GM19438 (cell line): Measurements from ENCODE around the gene CCL21.

Experiments
- ATAC-seq: cut with Tn5 transposase; IDR thresholded peaks from one replicate; pipeline ENCODE4 v1.9.1; 2021; ENCODE audit warnings: low read depth; ENCODE audit not compliant: unreplicated experiment

CCL21 gene

DNA sequence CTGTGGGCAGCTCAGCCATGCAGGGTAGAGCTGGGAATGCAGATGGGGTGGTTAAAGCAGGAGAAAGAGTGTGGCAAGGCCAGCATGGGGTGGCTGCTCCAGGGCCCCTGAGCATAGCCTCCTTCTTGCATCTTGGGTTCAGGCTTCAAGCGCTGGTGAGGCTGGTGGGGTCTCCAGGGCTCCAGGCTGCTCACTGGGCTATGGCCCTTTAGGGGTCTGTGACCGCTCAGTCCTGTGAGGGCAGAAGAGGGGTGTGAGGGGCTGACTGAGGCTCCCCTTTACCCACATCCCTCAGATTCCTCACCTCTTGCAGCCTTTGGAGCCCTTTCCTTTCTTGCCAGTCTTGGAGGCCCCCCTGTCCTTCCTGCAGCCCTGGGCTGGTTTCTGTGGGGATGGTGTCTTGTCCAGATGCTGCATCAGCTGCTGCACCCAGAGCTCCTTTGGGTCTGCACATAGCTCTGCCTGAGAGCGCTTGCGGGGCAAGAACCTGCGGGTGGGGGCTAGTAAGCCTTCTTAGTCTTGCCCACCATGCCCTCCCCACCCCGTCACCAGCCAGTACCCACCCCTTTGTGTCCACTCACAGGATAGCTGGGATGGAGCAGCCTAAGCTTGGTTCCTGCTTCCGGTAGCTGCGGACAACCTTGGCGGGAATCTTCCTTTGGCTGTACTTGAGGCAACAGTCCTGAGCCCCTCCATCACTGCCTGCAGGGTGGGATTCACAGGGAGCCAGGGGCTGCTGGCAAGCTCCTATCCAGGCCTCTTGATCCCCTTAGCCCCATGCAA is 549 bp downstream of the CCL21 start:
- no peak for ATAC-seq

DNA sequence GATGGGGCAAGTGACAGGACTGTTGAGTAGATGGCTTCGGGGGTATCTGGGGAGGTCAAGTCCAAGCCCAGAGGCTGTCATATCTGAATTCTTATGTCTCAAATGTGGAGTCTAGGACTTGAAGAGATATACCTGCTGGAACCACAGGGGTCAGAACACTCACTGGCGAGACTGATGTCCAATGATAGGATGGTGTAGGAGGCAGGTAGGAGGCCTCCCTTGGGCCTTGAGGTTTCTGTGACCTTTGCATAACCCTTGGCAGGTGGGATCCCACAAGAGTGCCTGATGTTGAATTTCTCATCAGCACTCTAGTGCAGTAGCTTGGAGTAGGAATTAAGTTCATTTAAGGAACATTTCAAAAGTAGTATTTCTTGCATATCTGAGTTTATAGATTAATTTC is 2.8 kb downstream of the CCL21 start:
- ATAC-seq = no peak

DNA sequence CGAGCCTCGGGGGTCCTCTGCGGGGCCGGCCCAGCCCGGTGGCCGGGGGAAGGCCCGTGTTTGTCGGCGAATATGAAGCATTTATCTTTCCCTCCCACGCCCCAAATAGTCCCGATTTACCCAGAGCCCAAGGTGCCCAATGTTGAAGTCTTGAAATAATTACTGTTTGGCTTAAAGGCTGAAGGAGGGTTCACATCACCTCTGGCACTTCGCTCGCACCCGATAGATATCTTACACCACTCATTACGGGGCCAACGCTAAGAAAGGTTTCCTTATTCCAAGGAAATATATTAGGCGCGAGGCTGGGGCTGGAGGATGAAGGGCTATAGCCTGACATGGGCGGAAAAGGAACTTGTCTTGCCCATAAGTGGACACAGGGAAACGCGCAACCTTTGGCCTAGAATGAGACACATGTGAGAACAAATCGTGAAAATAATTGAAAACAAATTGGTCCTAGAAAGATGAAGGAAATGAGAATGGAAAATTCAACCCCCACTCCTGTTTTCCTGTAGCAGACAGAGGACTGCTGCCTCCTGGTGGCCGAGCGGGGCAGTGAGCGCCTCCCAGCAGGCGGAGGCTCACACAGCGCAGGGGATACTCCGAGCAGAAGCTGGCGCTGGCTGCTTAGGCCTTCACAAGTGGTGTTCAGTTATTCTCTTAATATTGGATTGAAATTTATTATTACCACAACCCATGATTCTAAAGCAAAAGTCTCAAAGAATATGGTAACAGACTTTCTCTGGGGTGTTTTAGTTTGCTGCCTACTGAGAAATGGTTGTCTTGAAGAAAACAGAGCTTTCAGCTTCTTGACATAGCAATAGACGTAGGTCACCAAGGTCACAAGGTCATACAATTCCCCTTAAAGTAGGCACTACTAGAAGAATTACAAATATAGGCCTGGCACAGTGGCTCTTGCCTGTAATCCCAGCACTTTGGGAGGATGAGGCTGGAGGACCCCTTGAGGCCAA is 7.9 kb downstream of the CCL21 start:
- ATAC-seq = no peak

DNA sequence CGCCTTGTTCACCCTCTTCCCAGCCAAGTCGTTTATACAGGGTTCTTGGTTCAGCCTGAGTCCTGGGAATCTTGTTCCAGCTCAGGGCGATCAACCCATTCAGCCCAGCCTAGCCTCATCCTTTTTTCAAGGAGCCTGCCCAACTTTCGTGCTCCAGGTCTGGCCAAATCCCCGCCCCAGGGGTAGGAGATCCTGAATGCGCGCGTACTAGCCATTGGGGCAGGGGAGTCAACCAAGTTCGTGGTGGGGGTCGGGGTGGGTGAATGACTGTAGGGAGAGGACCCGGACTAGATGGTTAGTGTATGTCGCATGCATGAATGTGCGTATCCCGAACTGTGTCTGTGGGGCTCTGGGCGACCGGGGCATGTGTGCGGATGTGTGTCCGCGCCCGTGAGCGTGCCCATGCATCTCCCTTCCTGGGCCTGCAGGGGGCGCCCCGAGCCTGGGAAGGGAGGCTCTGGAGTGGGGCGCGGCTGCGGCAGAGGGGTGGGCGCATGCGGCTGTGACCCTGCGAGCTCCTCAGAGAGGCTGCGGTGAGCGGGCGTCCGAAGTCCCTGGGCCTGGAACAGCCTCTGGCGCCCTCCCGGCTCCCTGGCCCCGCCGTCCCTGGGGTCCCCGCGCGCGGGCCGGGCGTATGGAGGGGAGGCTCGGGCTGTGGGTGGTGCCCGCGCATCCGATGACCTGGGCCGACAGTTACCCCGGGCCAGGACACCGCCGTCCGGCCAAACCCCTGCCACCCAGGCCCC is 8.7 kb downstream of the CCL21 start:
- no peak for ATAC-seq

DNA sequence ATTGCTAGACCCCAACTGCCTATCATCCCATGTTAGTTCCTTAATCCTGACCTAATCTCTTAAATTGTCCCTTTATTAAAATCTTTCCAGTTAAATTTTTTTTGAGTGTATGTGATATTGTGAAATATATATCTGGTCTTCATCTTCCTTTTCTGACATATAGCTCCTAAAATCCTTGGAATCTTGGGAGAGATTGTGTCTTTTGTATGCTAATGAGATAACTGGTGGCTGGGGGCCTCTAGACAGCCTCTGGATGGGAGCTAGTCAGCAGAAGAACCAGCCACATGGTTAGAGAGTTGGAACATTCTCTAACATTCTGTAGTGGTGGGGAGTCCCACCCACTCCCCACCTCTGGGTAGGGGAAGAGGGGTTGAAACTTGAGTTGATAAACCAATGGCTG is 15.1 kb downstream of the CCL21 start:
- ATAC-seq = no peak

DNA sequence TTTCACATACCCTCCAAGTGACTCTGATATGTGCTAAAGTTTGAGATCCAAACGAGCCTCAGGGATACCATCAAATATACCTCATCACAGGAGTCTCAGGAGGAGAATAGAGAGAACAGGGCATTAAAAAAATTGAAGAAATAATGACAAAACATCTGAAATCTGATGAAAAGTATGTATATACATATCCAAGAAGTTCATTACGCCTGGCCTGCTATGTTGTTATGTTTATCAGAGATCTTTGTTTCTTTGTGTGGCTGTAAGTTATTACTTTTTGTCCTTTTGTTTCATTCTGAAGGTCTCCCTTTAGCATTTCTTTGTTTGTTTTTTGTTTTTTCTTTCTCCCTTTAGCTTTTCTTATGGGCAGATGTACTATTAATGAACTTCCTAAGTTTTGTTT is 16.4 kb downstream of the CCL21 start:
- no peak for ATAC-seq

DNA sequence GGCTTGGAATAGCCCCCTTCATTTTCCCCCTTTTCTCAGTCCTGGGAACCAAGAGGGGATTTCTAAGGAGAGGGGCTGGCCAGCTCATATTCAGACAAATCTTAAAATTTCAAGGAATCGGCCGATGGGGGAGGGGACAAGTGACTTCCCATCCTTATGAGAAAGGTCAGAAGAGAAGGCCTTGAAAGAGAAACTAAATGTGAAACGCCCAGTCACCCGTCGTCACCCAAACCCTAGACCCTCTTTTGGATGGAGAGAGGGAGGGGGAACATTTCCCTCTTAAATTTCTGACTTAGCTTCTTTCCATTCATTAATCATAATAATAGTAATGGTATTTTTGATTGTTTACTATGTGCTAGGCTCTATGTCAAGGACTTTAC is 18.0 kb downstream of the CCL21 start:
- ATAC-seq = no peak

DNA sequence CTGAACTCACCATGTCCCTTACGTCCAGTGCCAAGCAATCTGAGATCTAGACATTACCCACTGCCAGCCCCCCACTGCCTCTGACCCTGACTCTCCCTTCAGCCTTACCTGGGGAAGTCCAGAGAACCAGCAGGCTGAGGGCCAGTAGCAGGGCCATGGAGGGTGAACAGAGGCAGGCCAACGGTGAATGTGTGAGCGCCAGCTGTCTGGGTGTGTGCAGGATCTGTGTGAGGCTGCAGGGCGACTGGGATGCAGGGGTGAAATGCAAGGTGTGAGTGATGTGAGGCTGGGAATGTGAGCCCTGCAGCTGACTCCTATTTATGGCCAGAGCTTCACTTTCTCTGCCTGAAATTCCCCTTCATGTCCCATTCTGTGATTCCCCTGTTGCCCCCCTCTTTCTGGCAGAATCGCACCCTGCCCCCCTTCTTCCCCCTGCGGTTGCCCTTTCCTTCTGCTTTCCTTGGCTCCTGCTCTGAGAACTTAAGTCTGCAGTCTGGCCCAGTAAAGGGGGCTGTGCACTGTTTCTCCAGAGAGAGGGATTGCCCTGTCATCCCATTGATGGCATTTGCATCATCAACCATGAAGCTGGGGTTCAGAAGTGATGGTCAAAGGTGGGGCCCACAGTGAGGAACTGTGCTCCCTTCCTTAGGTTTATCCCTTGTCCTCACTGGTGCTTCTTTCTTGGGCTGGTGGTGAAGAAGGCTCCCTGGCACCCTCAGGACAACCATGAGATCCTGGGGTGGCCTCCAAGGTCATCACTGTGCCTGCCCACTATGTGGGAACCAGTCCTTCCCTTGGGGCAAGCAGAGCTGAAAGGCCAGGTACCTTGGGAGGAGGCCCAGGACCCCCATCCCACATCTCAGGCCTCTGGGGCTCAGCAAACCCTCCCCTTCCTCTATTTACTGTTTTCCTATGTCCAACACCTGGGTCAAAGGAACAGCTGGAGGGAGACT is 18.7 kb downstream of the CCL21 start, which contains the start of gene CCL19:
TSS of gene CCL19 (minus strand) at position 294 of the 953 bp plus-strand sequence. CDS start at position 157, 137 bp downstream.
- no peak for ATAC-seq

DNA sequence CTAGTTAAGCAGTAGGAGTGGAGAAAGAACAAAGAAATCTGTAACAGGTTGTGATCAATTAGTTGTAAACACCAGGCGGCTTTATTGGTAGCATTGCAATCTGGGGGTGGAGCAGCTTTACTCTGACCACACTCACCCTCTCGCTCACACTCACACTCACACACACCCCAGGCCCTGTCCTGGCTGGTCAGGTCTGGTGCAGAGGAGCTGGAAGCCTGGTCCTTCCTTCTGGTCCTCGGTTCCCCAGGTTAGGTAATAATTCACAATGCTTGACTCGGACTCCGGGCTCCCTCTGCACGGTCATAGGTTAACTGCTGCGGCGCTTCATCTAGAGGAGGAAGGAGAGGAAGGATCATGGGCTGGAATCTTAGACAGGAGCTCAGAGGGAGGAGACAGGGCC is 20.4 kb downstream of the CCL21 start:
- ATAC-seq = no peak

DNA sequence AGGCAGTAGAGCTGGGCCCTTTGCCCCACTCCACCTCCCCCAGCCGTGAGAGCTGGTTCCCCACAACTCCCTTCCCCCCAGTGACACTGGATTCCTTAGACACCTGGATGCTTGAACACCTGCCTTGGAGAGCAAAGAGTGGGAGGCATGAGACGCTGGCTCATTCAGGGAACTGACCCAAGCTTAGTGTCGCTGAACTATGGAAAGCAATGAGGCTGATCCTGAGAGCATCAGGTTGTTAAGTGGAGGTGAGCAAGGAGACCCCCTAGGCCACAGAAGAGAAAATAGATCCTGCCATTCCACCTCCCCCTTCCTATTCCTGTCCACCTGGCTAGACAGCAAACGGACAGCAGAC is 20.8 kb downstream of the CCL21 start:
- ATAC-seq = no peak

DNA sequence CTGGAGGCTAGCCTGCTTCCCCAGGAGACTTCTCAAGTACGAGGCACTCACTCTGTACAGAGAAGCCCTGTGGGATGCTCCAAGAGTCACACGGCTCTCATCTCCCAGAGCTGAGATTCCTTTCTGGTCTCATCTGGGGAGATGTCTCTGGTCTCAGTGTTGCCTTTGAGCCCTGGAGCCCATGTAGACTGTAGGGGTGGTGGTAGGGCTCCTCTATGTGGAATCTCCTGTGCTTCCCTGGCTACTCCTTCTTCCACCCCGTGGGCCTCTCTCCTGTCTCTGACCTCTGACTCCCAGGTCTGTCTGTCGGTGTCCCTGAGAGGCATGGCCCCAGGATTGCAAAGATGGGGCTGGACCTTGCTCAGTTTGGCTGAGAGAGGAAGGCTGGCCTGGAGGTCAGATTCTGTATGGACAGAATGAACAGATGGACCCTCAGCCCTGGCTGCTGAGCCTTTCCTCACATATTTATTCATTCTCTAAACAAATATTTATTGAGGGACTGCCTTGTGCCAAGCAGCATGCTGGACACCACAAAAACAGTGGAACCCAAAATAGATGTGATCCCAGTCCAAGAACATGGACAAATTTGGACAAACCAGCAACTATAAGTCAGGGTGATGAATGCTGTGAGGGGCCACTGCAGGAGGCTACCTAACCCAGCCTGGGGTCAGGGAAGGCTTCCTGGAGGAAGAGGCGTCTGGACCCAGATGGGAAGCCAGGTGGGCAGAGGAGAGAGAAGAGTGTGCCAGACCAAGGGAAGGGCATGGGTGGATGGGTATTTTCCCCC is 21.4 kb downstream of the CCL21 start:
- ATAC-seq = no peak

DNA sequence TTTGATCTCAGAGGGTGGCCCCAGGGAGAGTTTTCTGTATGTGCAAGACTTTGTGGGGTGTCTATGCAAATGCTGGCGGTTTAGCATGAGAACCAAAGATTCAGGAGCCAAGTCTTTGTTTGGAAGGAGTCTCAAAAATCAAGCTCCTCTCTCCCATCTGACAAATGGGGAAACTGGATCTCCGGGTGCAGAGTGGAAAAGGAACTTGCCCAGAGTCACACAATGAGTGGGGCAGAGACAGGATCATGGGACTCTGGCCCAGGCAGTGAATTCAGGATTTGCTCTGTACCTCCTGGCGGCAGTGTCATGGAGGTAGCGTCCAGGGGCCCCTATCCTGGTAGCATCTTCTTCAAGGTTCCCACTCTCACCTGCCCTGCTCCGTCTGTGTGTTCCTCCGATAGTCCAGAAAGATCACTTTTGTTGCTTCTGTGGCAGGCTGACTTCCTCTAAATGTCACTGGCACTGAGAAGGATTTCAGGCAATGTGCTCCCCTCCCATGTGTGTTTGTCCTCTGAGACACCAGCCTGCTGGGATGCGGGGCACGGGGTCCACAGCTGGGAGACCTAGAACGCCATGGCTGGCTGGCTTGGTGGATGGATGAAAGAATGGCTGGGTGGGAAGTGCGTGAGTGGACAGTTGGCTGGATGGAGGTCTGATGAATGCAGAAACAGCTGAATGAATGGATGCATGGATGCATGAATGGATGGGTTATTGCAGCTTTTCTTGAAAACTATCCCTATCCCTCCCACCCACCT is 22.5 kb downstream of the CCL21 start:
- no peak for ATAC-seq

DNA sequence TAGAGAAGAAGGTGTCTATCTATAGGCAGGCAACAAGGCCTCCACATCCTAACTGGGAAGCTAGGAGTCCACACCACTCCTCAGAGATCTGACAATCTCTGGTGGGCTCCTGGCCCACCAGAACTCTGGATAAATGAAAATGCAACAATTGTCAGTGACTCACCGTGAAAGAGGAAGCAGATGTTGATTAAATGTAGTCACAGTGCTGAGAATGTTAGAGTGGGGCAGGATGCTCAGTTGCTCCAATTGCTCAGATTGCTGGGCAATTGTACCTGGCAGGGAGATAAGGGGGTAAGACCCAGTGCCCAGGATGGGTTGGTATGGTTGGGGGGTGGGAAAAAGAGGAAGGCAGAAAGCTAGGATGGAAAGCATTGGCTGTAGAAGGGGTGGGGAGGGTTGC is 23.2 kb downstream of the CCL21 start:
- no peak for ATAC-seq

DNA sequence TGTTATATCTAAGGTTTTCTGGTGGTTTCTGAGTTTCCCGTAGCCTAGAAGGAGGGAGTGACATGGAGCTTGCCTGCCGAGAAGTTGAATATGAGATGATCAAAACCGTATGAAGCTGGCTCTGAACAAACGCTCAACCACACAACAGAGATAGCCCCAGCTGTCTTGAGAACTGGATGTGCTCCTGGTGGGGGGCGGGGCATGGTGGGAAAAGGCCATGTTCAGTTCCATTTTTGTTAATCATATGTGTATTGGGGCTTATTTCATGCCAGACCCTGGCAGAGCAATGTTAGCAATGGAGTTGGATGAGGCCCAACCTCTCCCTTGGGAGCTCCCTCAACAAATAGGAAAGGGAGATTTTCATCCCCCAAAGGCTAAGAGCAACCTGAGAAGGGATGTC is 23.7 kb downstream of the CCL21 start:
- no peak for ATAC-seq

DNA sequence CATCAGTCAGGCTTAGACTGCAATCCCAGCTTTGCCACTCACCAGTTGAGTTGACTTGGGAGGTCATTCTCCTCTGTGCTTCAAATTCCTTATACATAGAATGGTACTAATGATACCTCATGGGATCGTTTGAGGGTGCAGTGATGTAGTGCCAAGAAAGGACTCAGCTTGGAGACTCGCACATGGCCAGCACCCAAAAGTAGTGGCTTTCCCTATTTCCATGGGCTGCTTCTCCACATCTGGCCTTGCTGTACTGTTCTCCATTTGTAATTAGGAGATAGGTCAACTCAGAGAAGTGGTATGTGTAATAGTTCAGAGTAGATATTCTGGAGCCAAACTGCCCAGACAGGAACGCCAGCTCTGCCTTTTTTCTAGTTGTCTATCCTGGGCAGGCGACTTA is 24.3 kb downstream of the CCL21 start:
- no peak for ATAC-seq

DNA sequence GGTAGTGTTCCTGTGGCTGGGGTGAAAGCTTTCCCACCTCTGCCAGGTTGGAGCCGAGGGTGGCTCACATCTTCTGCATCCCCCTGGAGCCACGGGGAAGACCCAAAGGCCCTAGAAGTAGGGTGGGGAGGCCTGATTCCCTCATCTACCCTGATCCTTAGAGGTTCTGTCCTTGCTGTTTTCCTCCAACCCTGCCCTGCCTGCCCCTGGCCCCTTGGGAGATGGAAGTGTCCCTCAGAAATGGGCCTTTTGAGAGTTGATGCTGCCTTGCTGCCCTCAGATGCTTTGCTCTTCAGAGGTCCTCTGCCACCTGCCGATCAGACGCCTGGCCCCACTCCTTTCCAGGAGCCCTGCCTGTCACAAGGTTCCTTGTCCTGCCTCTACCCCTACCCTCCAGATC is 25.1 kb downstream of the CCL21 start:
- no peak for ATAC-seq

DNA sequence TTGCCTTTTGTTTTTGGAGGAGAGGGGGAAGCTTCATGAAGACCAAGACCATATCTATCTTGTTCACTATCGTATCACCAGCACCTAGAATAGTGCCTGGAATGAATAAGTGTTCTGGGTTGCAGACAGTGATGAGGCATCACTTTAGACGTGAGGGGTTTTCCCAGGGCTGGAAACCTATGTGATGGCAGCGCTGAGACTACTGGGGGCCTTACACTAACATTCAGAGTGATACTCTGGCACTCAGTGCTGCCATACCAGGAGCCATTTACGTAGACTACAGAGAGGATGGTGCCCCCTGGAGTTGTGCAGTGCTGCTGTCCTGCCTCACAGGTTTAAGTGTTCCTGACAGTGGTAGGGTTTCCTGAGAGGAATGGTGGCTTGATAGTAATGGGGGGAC is 25.8 kb downstream of the CCL21 start:
- ATAC-seq = no peak

DNA sequence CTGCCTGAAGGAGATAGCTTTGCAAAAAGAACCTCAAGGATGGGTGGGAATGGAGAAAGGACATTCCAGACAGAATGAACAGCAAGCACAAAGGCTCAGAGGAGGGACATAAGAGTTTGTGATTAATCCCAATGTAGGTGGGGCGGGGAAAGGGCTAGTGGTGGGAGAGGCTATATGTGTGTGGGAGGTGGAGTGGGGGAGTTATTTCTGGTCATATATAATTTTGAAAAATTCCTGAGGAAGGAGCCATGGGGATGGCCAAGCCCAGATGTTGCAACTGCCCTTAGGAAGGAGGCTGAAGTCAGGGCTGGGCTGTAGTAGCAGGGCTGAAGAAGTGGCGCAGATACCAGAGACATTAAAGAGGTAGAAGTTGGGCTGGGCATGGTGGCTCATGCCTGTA is 34.1 kb downstream of the CCL21 start:
- no peak for ATAC-seq
